Adipocyte (in vitro differentiated cells): ENCODE data around the gene BBC3.
"Not testable (repeated sequence)": the region's sequence is repeated elsewhere in the genome, so short reads cannot be mapped to it uniquely, and the experiment has no call there.

Experiments used
- DNase-seq: peaks from one replicate; pipeline ENCODE4 v3.0.0-alpha.2; 2015; ENCODE audit warnings: low read depth
- H3K27me3 ChIP-seq: replicated peaks from 2 replicates; pipeline ENCODE4 v1.7.0; 2013; ENCODE audit warnings: mild to moderate bottlenecking, low read length, moderate library complexity; ENCODE audit not compliant: control insufficient read depth, insufficient read depth
- H3K36me3 ChIP-seq: 2 replicates; pipeline ENCODE4 v1.7.0; 2013; ENCODE audit warnings: low read length, mild to moderate bottlenecking, moderate library complexity; ENCODE audit not compliant: control insufficient read depth, insufficient read depth, severe bottlenecking
- H3K4me1 ChIP-seq: 2 replicates; pipeline ENCODE4 v1.7.0; 2013; ENCODE audit warnings: mild to moderate bottlenecking, low read length, moderate library complexity; ENCODE audit not compliant: control insufficient read depth, insufficient read depth
- H3K4me3 ChIP-seq: 2 replicates; pipeline ENCODE4 v1.7.0; 2013; ENCODE audit warnings: mild to moderate bottlenecking, low read length, moderate library complexity
- H3K9ac ChIP-seq: 2 replicates; pipeline ENCODE4 v1.7.0; 2013; ENCODE audit warnings: mild to moderate bottlenecking, low read length, moderate library complexity
- H3K9me3 ChIP-seq: 2 replicates; pipeline ENCODE4 v1.7.0; 2013; ENCODE audit warnings: mild to moderate bottlenecking, low read length, moderate library complexity; ENCODE audit not compliant: control insufficient read depth

Gene BBC3

DNA sequence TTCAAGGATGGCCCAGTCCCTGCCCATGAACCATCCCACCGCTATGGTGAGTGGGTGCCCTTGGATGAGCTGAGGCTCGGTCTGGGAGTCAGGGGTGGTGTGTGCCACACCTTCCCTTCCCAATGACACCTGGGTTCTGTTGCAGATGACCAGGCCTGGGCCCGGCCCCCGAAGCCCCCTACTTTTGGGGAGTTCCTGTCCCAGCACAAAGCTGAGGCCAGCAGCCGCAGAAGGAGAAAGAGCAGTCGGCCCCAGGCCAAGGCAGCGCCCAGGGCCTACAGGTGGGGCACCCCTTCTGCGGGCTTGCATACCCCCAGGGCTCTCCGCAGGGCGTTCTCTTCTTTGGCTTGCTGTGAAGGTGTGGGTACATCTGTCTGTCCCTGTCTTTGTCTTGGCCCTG lies 39.4 kb upstream of the BBC3 start:
- H3K36me3 ChIP-seq: peaks cover 35% of the 10 kb centered on the region
- DNase-seq: no peak
- no peaks in the 10 kb centered on the region for H3K9me3 ChIP-seq
- H3K4me1 ChIP-seq: peaks cover 13% of the 10 kb centered on the region
- H3K4me3 ChIP-seq: no peak overlapping the region
- H3K27me3 ChIP-seq: no peaks in the 10 kb centered on the region
- H3K9ac ChIP-seq: no peak overlapping the region

DNA sequence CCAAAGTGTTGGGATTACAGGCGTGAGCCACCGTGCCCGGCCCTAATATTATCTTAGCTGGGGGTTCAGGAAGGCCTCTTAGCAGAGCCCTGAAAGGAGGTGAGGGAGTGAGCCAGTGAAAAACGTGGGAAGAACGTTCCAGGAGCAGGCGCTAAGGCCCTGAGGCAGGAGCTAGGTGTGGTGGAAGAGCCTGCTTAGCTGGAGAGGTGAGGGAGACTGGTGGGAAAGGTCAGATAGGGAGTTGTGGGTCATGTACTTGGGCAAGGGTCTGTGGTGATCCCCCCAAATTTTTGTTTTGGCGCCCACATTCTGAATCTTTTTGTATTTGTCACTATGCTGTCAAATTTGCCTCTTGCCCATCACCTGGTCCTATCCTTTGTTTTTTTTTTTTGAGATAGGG lies 38.6 kb upstream of the BBC3 start:
- peaks cover 9% of the 10 kb centered on the region for H3K4me1 ChIP-seq
- peaks cover 43% of the 10 kb centered on the region for H3K36me3 ChIP-seq
- H3K9me3 ChIP-seq: no peaks in the 10 kb centered on the region

DNA sequence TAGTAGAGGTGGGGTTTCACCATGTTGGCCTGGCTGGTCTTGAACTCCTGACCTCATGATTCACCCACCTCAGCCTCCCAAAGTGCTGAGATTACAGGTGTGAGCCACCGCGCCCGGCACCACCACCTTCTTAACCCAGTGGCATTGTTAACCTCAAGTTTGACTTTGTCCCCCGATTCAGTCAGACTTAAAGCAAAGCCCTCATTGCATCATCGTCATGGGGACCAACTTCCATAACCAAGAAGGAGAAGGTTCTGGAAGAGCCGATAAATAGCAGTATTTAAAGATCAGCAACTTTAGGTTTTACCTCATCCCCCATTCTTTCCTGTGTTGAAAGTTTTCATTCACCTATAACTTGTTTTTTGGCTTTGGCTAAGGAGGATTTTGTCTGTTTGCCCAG lies 37.0 kb upstream of the BBC3 start:
- H3K4me3 ChIP-seq: no peak overlapping the region
- H3K36me3 ChIP-seq: peaks cover 52% of the 10 kb centered on the region
- peaks cover 6% of the 10 kb centered on the region for H3K4me1 ChIP-seq
- H3K9ac ChIP-seq: no peak overlapping the region
- no peaks in the 10 kb centered on the region for H3K9me3 ChIP-seq
- DNase-seq: no peak
- no peaks in the 10 kb centered on the region for H3K27me3 ChIP-seq

More for the DNA sequence above, 38.6 kb upstream of the BBC3 start:
- H3K27me3 ChIP-seq: no peaks in the 10 kb centered on the region
- H3K9ac ChIP-seq: no peak overlapping the region
- no peak for DNase-seq
- H3K4me3 ChIP-seq: no peak overlapping the region

DNA sequence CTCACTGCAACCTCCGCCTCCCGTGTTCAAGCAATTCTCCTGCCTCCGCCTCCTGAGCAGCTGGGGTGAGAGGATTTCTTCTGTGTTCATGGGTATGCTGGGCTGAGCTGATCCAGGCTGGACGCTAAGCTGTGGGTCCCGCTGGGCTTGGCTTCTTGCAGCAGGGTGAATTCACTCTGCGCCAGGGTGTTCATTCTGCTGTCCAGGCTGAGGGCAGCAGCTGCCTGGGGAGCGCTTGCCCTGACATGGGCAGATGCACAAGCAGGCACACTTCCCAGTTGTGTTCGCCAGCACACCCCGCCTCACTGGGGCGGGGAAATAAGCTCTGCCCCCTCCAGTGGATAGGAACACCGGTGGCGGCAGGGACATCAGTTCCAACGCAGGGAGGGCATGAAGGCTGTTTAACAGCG lies 36.4 kb upstream of the BBC3 start:
- H3K4me3 ChIP-seq: no peak overlapping the region
- DNase-seq: no peak
- peaks cover 58% of the 10 kb centered on the region for H3K36me3 ChIP-seq
- no peaks in the 10 kb centered on the region for H3K27me3 ChIP-seq
- peaks cover under 1% of the 10 kb centered on the region for H3K4me1 ChIP-seq
- H3K9ac ChIP-seq: no peak overlapping the region
- H3K9me3 ChIP-seq: no peaks in the 10 kb centered on the region

DNA sequence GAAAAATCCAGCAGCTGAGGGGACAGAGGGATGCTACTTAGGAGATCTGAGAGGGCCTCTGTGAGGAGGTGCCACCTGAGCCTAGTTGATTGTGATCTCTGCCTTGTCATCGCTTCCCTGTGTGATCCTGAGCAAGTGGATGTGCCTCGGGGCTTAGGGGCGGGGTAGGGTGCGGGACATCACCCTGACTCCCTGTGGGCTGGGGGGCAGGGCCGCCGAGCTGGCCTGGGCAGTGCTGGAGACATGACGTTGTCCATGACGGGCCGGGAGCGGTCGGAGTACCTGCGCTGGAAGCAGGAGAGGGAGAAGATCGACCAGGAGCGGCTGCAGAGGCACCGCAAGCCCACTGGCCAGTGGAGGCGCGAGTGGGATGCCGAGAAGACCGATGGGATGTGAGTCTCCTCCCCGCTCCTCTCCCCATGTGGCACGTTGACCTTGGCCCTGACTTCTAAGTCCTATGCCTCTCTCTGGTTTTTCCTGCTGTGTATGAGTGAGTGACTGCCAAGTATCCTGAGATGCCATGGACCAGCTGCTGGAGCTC lies 35.5 kb upstream of the BBC3 start:
- no peak for DNase-seq
- Histone ChIP-seq H3K36me3 (peaks cover 60% of the 10 kb centered on the region), H3K27me3 (no peaks in the 10 kb centered on the region), H3K9ac (no peak overlapping the region), H3K4me1 (no peaks in the 10 kb centered on the region), H3K9me3 (no peaks in the 10 kb centered on the region), H3K4me3 (no peak overlapping the region)

DNA sequence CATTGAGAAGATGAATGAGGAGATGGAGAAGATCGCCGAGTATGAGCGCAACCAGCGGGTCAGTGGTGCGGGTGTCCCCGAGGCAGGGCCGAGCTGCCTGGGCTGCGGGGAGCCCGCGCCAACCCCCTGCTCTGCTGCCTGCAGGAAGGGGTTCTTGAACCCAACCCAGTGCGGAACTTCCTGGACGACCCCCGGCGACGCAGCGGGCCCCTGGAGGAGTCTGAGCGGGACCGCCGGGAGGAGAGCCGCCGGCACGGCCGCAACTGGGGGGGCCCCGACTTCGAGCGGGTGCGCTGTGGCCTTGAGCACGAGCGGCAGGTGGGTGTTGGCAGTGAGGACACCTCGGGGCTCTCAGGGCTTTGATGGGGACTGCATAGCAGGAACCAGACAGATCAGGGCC lies 33.6 kb upstream of the BBC3 start:
- Histone ChIP-seq H3K4me3 (no peak overlapping the region), H3K36me3 (peaks cover 63% of the 10 kb centered on the region), H3K9ac (no peak overlapping the region), H3K9me3 (no peaks in the 10 kb centered on the region), H3K4me1 (no peaks in the 10 kb centered on the region), H3K27me3 (no peaks in the 10 kb centered on the region)
- DNase-seq: no peak

DNA sequence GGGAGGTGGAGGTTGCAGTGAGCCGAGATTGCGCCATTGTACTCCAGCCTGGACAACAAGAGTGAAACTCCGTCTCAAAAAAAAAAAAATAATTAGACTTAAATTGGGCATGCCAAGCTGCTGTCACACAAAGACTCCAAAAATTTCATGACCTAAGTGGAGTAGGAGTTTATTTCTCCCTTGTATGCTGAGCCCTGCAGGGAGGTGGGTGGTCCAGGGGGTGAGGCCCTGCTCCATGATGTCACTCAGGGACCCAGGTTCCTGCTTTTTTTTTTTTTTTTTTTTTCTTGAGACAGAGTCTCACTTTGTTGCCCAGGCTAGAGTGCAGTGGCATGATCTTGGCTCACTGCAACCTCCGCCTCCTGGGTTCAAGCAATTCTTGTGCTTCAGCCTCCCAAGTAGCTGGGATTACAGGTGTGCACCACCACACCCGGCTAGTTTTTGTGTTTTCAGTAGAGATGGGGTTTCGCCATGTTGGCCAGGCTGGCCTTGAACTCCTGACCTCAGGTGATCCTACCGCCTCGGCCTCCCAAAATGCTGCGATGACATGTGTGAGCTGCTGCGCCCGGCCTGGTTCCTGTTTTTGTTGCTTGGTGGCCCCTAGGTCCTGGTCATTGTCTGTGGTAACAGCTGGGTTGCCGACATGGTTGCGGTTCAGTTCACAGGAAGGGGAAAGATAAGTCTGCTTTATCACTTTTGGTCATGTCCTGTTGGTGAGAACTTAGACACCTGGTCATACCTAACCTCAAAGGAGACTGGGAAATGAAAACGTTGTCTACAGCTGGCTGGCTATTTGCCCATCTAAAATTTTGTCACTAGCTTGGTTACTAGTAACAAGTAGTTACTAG lies 31.2 kb upstream of the BBC3 start:
- H3K9ac ChIP-seq, H3K4me3 ChIP-seq, DNase-seq, H3K27me3 ChIP-seq, H3K9me3 ChIP-seq: not testable (repeated sequence)
- Histone ChIP-seq H3K4me1 (peaks cover 15% of the 10 kb centered on the region), H3K36me3 (peaks cover 65% of the 10 kb centered on the region)

DNA sequence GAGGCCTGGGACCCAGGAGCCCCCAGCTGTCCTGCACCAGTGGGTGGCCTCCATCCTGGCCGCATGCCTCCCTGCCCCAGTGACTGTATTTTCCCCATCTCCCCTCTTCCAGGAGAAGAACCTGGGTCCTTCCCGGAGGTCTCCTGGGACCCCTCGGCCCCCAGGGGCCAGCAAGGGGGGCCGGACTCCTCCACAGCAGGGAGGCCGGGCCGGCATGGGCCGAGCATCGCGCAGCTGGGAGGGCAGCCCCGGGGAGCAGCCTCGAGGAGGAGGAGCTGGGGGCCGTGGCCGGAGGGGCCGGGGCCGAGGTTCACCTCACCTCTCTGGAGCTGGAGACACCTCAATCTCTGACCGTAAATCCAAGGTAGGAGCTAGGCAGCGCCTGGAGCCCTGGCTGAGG lies 29.5 kb upstream of the BBC3 start:
- no peak overlapping the region for H3K9ac ChIP-seq
- no peaks in the 10 kb centered on the region for H3K27me3 ChIP-seq
- peaks cover 53% of the 10 kb centered on the region for H3K36me3 ChIP-seq
- H3K4me1 ChIP-seq: peaks cover 15% of the 10 kb centered on the region
- no peak for DNase-seq
- H3K4me3 ChIP-seq: no peak overlapping the region
- no peaks in the 10 kb centered on the region for H3K9me3 ChIP-seq

DNA sequence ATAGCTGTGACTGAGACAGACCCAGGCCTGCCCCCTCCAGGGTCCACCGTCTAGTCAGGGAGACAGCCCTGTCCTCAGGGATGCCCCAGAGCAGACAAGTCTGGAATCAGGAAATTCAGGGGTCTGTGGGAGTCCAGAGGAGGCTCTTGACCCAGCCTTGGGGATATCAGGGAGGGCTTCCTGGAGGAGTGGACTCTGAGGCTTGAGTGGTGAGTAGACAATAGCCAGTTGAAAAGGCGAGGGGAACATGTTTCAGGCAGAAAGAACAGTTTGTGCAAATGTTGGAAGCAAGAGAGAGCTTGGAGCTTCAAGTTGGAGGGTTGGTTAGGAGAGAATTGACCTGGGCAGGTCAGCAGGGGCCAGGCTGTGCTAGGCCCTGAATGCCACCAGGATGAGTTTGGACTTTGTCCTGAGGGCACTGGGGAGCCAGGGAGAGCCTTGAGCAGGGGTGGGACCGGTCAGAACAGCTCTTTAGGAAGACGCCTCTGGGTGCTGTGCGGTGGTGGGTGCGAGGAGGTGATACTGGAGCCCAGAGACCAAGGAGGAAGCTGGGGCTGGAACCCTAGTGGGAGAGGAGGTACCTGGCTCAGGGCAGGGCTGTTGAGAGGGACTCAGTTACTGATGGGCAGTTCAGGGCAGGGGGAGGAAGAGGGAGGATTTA lies 28.0 kb upstream of the BBC3 start:
- Histone ChIP-seq H3K9me3 (no peaks in the 10 kb centered on the region), H3K9ac (peak overlapping the region; percentile 91), H3K4me1 (peaks cover 15% of the 10 kb centered on the region), H3K36me3 (peaks cover 39% of the 10 kb centered on the region), H3K27me3 (no peaks in the 10 kb centered on the region), H3K4me3 (no peak overlapping the region)
- DNase-seq: no peak

DNA sequence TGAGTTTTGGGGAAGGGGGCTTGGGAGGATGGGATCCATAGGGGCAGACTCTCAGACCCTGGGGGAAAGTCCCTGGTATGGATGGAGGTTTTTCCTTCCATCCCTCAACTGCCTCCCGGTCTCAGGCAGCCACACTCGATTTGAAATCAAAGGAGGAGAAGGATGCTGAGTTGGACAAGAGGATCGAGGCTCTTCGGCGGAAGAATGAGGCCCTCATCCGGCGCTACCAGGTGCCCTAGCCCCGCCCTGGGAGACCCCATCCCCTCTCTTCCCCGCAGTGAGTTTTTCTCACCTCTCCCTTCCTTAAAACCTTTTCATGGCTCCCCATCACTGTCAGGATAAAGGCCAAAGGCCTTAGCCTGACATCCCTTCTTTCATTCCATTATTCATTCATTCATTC lies 27.4 kb upstream of the BBC3 start:
- no peak for DNase-seq
- no peaks in the 10 kb centered on the region for H3K27me3 ChIP-seq
- H3K9ac ChIP-seq: peak overlapping the region; percentile 91
- H3K9me3 ChIP-seq: no peaks in the 10 kb centered on the region
- peak overlapping the region; percentile 84 for H3K4me3 ChIP-seq
- H3K36me3 ChIP-seq: peaks cover 39% of the 10 kb centered on the region
- H3K4me1 ChIP-seq: peaks cover 21% of the 10 kb centered on the region

DNA sequence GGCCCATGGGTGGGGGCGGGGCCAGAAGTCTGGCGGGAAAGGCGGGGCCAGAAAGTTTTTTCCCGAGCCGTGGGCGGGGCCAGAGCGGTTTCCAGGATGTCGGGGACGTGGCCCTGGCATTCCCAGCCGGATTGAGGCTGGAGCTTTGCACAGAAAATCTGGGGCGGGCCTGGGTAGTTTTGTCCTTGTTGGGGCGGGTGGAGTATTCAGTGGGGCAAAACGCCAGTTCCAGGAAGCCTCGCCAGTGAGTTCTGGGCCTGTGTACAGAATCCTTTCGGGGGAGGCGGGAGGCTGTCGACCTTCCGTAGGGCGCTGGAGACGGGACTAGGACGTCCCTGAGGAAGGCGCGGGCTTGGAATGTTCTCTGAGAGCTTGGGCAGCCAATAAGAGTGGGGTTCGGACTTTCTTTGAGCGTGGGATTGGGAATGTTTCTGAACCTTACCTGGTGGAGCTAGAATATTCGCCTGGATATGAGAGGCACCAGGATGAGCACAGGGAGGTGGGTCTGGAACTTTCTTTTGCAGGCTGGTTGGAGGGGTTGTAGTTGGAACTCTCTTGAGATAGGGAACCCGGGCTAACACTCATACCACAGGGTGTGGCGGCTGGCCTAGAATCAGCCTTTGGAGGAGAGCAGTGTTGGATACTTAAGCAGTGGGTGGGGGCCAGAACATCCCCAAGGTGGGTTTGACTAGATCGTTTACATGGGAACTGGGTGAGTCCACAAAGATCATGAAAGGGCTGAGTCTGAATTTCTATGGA lies 26.6 kb upstream of the BBC3 start:
- Histone ChIP-seq H3K4me1 (peaks cover 25% of the 10 kb centered on the region), H3K36me3 (peaks cover 32% of the 10 kb centered on the region), H3K4me3 (peak overlapping the region; percentile 84), H3K9me3 (no peaks in the 10 kb centered on the region), H3K9ac (peak overlapping the region; percentile 91), H3K27me3 (no peaks in the 10 kb centered on the region)
- DNase-seq: peak; percentile 45
